Measurements from ENCODE around the gene COIL. TPM values are rescaled to one million over a fixed set of nuclear protein-coding genes. Genes with fewer than 3 reads are reported as not detected.

The COIL gene
- total and polyA plus RNA-seq, 9 of the 15 experiments (the other 6 are each of a cell fraction or from before 2014, with no cell fraction given), result 23.9 to 41.3 (median 28.7) TPM

DNA sequence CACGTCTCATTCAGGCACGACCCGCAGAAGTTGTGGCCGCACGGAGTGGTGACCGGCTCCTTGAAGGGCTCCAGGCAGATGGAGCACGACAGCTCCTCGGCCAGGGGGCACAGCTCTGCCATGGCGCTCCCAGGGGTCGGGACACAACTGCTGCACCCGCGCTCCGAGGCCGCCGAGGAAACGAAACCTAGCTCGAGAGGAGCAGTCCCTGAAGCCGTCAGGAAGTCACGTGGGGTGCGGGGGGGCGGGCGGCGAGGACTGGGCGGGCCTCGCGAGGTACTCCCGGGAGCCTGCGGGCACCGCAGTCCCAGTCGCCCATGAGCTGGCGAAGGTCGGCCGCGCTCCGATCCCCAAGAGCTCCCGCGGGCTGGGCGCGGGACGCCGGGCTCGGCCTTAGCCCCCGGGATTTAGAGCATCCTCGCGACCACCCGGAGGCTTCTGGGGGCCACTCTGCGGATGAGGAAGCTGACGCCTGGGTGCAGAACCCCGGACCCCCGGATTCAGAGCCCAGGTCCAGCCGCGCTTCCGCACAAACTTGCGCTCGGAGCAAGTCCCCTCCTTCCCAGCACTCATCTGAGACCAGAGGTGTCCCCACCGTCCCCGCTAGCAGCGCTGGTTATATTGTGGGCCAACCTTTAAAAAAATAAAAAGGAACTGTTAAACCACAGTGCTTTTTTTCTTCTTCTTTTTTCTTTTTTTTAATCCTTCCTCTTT lies 46.8 kb downstream of the COIL start, which contains the start of gene TRIM25 (continued):
- TF ChIP-seq REST (IDR thresholded peaks at IDR 0.05; ENCODE audit: borderline replicate concordance), result peak; percentile 73
- peak; percentile 58 for TF ChIP-seq REST (CRISPR knock-in tag; IDR thresholded peaks at IDR 0.05; ENCODE audit: low read depth)
- TF ChIP-seq RBM15 (IDR thresholded peaks at IDR 0.05; ENCODE audit: insufficient read depth, low read length), result no peak
- no peak for TF ChIP-seq ZBTB7A (IDR thresholded peaks at IDR 0.05; ENCODE audit: borderline replicate concordance, control insufficient read depth, low read depth, low read length)
- TF ChIP-seq, protein P1, sequence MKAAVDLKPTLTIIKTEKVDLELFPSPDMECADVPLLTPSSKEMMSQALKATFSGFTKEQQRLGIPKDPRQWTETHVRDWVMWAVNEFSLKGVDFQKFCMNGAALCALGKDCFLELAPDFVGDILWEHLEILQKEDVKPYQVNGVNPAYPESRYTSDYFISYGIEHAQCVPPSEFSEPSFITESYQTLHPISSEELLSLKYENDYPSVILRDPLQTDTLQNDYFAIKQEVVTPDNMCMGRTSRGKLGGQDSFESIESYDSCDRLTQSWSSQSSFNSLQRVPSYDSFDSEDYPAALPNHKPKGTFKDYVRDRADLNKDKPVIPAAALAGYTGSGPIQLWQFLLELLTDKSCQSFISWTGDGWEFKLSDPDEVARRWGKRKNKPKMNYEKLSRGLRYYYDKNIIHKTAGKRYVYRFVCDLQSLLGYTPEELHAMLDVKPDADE (conservative IDR thresholded peaks at IDR 0.05; ENCODE audit: control insufficient read depth, low read depth, low read length), result peak; percentile 80; the same call in 1 of the 2 replicates
- peak; percentile 97 for TF ChIP-seq PHF8 (IDR thresholded peaks at IDR 0.05; ENCODE audit: borderline replicate concordance, low read length)
- peak; percentile 52; the same call in 1 of the 2 replicates for TF ChIP-seq ZBTB17 (CRISPR knock-in tag; IDR thresholded peaks at IDR 0.05)
- TF ChIP-seq UBTF (IDR thresholded peaks at IDR 0.05; ENCODE audit: borderline replicate concordance in 1 of 2, low read depth in 2 of 2, low read length in 2 of 2), result peak in 1 of 2 experiments; percentile 78; a peak in 1 of 4 replicates
- TF ChIP-seq KDM2B (CRISPR knock-in tag; IDR thresholded peaks at IDR 0.05), result peak; percentile 84
- peak in 1 of 2 experiments; percentile 98; a peak in 2 of 4 replicates for TF ChIP-seq NONO (IDR thresholded peaks at IDR 0.05; ENCODE audit: low read depth in 2 of 2, low read length in 1 of 2)
- TF ChIP-seq, protein P2, sequence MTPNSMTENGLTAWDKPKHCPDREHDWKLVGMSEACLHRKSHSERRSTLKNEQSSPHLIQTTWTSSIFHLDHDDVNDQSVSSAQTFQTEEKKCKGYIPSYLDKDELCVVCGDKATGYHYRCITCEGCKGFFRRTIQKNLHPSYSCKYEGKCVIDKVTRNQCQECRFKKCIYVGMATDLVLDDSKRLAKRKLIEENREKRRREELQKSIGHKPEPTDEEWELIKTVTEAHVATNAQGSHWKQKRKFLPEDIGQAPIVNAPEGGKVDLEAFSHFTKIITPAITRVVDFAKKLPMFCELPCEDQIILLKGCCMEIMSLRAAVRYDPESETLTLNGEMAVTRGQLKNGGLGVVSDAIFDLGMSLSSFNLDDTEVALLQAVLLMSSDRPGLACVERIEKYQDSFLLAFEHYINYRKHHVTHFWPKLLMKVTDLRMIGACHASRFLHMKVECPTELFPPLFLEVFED (CRISPR knock-in tag; conservative IDR thresholded peaks at IDR 0.05), result 0 out of 2 replicates have a peak, but pooled peaks have one; percentile 9
- peak; percentile 93 for TF ChIP-seq PCBP1 (IDR thresholded peaks at IDR 0.05; ENCODE audit: low read depth, low read length, poor library complexity, severe bottlenecking)
